Keratinocyte (primary cell): ENCODE results near the gene EIF4E2.

ENCODE experiments used
- EZH2 ChIP-seq: IDR thresholded peaks from one replicate; pipeline ENCODE4 v1.6.1; 2012; ENCODE audit warnings: inconsistent platforms, mild to moderate bottlenecking, low read length, moderate library complexity
- TF ChIP-seq, protein P1 (sequence below), 3 experiments: IDR thresholded peaks in 1 of 3; conservative IDR thresholded peaks in 1 of 3; optimal IDR thresholded peaks in 1 of 3; 2 replicates in 2 of 3; 3 replicates in 1 of 3; pipeline versions ENCODE3 to v1.5.1; 2011; ENCODE audit warnings: low read length in 3 of 3, mild to moderate bottlenecking in 3 of 3, moderate library complexity in 2 of 3, control low read depth in 1 of 3, inconsistent platforms in 1 of 3; ENCODE audit not compliant: insufficient read depth in 2 of 3; ENCODE audit errors: extremely low read depth in 1 of 3

DNA sequence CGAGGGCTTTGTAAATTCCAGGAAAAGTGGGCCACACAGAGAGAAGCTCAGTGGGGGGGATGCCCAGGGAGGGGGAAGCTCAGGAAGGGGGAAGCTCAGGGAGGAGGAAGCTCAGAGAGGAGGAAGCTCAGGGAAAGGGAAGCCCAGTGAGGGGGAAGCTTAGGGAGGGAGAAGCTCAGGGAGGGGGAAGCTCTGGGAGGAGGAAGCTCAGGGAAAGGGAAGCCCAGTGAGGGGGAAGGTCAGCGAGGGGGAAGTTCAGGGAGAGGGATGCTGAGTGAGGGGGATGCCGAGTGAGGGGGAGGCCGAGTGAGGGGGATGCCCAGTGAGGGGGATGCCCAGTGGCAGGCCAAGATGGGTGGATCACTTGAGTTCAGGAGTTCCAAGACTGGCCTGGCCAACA is 11.8 kb upstream of the EIF4E2 start:
- TF ChIP-seq, protein P1, sequence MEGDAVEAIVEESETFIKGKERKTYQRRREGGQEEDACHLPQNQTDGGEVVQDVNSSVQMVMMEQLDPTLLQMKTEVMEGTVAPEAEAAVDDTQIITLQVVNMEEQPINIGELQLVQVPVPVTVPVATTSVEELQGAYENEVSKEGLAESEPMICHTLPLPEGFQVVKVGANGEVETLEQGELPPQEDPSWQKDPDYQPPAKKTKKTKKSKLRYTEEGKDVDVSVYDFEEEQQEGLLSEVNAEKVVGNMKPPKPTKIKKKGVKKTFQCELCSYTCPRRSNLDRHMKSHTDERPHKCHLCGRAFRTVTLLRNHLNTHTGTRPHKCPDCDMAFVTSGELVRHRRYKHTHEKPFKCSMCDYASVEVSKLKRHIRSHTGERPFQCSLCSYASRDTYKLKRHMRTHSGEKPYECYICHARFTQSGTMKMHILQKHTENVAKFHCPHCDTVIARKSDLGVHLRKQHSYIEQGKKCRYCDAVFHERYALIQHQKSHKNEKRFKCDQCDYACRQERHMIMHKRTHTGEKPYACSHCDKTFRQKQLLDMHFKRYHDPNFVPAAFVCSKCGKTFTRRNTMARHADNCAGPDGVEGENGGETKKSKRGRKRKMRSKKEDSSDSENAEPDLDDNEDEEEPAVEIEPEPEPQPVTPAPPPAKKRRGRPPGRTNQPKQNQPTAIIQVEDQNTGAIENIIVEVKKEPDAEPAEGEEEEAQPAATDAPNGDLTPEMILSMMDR (optimal IDR thresholded peaks at IDR 0.05 in 1 of 3, IDR thresholded peaks at IDR 0.05 in 1 of 3, conservative IDR thresholded peaks at IDR 0.05 in 1 of 3; ENCODE audit: extremely low read depth in 1 of 3, insufficient read depth in 2 of 3, low read length in 3 of 3) = no peak
- TF ChIP-seq EZH2 = no peak
